Effector CD4-positive, alpha-beta T cell (primary cell): ENCODE results near the gene DUSP19.
"Not testable (repeated sequence)": the region's sequence is repeated elsewhere in the genome, so short reads cannot be mapped to it uniquely, and the experiment has no call there.

Source experiments
- DNase-seq: peaks from one replicate; pipeline ENCODE4 v3.0.0-alpha.2; 2020
- total RNA-seq: gene quantifications from one replicate; lab custom pipeline; 2026; lab: John Stamatoyannopoulos, UW

Gene DUSP19
- 4.9 reads per million, percentile 19 among the genes with 10 or more reads in this experiment for total RNA-seq

GRCh38 chr2:183078464-183079138 lies at the start of gene DUSP19:
Gene DUSP19, plus strand, starts transcription at chr2:183078747. Its CDS starts 187 bp downstream, at chr2:183078934.
- peak; percentile 60 for DNase-seq

DNA sequence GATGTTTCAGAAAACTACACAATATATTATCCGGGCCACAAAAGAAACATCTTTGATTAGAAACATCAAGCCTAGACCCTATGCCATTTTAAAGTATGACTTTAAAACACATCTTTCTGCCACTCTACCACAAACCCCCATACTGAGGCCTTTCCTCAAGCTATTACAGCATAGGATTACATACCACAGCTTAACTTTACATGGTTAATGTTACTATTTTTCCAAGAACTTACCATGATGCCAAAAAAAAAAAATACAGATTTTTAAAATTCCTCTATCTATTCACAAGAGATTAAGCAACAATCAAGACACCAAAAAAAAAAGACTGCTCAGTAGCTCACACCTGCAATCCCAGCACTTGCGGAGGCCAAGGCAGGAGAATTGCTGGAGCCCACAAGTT lies 49.3 kb upstream of the DUSP19 start:
- DNase-seq = no peak

- DNase-seq = no peak
Observed at GRCh38 chr2:183031911-183032794, 46.4 kb upstream of the DUSP19 start.

DNA sequence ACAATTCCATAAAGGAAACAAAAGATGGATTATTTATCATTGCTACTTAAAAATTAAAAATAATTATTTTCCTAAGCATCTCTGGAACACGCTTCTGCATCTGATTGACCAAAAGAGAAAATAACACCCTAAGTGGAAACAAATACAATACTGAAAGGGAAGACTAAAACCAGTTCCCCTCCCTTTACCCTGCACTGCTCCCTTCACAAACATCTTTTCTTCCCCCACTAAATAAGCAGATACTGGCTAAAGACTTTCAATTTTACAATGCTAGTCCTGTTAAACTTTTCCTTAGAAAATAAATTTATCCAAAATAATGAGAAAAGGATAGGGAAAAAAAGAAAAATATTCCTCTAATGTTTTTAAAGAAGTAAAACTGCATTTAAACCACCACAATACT lies 44.6 kb upstream of the DUSP19 start:
- DNase-seq = no peak

- no peak for DNase-seq
Observed at GRCh38 chr2:183034806-183035205, 43.7 kb upstream of the DUSP19 start.

DNA sequence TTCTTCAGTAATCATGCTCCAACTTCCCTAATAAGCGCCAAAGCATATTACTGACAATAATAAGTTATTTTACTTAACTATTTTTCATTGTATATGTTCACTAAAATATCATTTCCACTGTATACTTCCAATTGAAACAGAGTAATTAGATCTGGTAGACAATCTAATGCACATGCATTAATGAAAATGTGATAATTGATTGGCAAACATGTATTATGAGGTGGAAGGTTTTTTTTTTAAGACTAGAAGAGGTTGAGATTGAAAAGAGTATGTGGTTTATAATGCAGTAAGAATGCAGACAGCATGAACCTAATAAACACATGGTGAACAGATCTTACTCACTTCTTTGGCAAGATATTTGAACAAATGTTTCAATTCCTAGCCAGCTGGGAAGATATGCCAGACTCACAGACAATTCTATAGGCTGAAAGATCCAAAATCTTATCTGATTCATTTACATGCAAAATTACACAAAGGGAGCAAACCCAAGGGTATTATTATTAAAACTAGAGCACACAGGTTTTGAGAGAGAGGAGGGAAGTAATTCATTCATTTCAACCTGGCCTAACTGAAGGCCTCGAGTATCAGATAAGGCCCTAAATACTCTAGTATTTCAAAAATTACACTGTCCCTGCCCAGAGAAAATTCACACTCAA lies 43.1 kb upstream of the DUSP19 start:
- no peak for DNase-seq

GRCh38 chr2:183035954-183036669 lies 42.4 kb upstream of the DUSP19 start:
- DNase-seq = no peak

- no peak for DNase-seq
Observed at GRCh38 chr2:183037074-183037552, 41.4 kb upstream of the DUSP19 start.

GRCh38 chr2:183037553-183038340 lies 40.8 kb upstream of the DUSP19 start:
- DNase-seq = peak; percentile 19

DNA sequence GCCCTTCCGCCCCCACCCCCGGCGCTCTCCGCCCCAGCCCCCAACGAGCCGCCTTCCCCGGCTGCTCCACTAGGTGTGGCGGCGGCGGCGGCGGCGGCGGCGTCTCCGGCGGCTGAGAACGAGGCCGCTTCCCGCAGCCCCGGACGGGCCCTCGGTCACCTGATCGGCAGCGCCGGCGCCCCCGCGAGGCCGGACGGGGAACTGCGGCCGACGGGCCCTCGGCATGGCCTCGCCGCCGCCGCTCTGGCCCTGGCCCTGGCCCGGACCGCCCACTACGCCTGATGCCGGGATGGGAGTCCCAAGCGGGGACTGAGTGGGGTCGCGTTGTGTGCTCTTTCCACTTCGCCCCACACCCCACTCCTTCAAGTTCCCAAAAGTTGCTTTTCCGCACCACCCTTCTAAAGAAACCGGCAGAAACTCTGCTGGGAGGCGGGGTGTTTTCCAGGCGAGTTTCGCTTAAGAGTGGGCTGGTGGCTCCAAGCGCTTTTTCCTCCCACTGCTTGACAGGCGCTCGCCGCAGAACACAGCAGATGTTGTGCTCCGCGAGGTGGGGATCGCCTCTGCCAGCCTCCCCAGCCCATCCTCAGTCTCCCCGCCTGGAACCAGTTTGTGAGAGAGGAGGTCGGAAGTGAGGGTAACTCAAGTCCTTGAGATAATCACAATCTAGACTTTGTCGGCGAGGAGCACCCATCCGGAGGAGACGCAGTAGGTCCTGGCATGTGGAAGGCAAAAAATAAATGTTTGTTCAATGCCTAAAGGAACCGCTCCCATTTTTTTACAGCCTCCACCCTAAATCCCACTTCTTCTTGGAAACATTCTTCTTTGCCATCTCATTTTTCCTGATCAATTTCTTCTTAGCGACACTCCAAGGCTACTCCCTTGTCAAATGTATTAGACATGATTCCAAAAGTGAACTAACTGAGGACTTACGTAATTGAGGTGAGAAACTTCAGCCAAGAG lies 39.9 kb upstream of the DUSP19 start, which contains the start of gene NCKAP1:
NCKAP1 (minus strand) TSS at position 117 of the 960 bp plus-strand sequence. CDS start 358 bp downstream, outside the sequence.
- DNase-seq = peak; percentile 75

DNA sequence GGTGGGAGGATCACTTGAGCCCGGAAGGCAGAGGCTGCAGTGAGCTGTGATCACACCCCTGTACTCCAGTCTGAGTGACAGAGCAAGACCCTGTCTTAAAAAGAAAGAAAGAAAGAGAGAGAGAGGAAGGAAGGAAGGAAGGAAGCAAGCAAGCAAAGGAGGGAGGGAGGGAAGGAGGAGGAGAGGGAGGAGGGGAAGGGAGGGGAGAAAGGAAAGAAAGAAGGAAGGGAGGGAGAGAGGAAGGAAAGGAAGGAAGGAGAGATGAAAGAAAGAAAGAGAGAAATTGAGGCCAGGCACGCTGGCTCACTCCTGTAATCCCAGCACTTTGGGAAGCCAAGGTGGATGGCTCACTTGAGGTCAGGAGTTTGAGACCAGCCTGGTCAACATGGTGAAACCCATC lies 37.9 kb upstream of the DUSP19 start:
- DNase-seq = no peak

GRCh38 chr2:183043580-183043979 lies 35.0 kb upstream of the DUSP19 start:
- DNase-seq = not testable (repeated sequence)

- DNase-seq = not testable (repeated sequence)
Observed at GRCh38 chr2:183047486-183048125, 30.9 kb upstream of the DUSP19 start.

DNA sequence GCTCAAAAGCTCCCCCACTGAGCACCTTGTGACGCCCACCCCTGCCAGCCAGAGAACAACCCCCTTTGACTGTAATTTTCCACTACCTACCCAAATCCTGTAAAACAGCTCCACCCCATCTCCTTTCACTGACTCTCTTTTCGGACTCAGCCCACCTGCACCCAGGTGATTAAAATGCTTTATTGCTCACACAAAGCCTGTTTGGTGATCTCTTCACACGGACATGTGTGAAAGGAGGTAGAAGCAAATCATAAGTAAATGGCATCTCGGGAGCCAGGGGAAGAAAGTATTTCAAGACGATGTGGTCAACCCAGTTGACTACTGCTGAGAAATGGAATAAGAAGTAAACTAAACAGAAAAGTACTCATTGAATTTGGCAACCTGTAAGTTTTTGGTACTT lies 29.1 kb upstream of the DUSP19 start:
- DNase-seq = no peak

GRCh38 chr2:183057333-183057985 lies 21.1 kb upstream of the DUSP19 start:
- DNase-seq = no peak

DNA sequence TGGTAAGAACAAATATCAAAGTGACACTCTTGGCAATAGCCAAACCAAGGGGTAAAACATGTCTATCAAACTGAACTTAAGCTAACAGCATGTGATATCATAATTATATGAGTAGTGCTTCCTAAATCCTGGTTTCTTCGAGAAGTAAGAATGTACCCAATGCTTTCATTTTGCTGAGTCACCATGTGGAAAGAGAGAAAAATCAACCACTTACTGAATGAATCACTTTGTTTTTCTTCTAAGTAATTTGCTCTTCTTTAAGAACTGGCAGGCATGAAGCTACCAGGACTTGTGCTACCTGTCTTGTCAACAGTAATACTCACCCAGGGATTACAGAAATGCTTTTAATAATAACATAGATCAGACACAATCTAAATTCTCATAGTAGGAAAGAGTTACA lies 19.0 kb upstream of the DUSP19 start:
- no peak for DNase-seq

DNA sequence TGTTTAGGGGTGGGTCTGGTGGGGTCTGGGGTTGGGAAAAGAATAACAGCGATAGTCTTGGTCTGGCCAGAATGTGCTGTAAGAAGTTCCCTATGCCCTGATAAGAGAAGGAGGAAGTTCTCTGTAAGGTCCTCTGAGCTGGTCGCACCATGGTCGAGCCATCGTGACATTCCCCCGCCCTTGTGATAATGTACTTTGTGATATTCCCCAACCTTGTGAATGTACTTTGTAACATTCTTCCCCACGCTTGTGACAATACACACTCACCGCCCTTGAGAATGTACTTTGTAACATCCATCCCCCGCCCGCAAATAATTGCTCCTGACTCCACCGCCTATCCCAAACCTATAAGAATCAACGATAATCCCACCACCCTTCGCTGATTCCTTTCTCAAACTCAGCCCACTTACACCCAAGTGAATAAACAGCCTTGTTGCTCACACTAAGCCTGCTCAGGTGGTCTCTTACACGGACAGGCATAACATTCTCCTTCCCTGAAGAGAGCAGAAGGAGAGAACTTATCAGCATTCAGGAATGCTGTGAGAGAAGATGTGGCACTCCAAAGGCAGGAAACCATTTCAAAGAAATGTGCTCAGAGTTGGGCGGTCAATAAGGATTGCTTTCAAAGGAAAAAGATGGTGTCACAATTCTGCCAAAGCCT lies 17.8 kb upstream of the DUSP19 start:
- no peak for DNase-seq

DNA sequence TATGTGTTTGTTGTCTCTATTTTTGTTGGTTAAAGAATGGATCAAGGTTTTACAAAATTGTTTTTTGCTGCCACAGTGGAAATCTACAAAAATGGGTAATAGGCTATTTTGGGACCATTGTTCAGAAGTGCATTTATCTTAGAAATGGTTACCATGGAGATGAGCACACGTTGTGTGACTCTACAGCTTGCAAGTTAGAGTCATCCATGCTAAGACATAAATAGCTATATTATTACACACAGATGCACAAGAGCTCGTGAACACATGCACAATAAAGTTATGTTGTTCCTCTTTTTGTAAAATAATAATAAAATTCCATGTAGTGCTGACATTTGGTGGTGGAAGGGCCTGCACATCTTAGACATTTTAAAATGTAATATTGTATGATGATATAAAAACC lies 15.5 kb upstream of the DUSP19 start:
- no peak for DNase-seq

- no peak for DNase-seq
Observed at GRCh38 chr2:183068561-183068960, 10.0 kb upstream of the DUSP19 start.
